ENCODE measurements around the gene PIAS1. TPM values are rescaled to one million over a fixed set of nuclear protein-coding genes. Genes with fewer than 3 reads are reported as not detected.
A peak's percentile ranks its signal among the peaks of the same experiment; 100 is the strongest.

The PIAS1 gene
- total and polyA plus RNA-seq, 2 donors (not counting 1 experiment from before 2014, with no cell fraction given), result 28.8 to 87.3 TPM

DNA sequence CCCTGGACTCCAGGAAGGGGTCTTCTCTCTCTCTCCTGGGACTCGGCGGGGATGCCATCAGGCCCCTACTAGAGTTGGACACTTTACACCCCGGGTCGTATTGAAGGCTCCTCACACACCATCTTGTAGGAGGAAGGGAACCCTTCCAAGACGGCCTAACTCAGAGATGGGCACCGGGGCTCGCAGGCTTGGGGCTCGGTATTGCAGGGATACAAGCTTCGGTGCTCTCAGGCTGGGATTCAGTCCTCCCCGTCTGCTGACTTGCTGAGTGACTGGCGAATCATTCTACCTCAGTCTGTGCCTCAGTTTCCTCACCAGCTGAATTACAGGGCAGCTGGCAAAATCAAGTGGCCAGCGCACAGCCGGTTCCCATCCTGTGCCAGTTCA lies 151.4 kb downstream of the PIAS1 start:
- ATAC-seq (ENCODE audit: low read depth), result no peak
- Histone ChIP-seq H3K27ac (ENCODE audit: low read length in 2 of 2) (no peak overlapping the region), H4K20me1 (ENCODE audit: control insufficient read depth, insufficient read depth, low read length, poor library complexity, severe bottlenecking) (no peaks in the 10 kb centered on the region), H3K4me3 (ENCODE audit: control extremely low read depth in 1 of 5, extremely low read depth in 1 of 5, insufficient read depth in 1 of 5, low read depth in 2 of 5, low read length in 4 of 5) (no peak overlapping the region), H3K27me3 (replicated peaks in 1 of 4; ENCODE audit: control extremely low read depth in 1 of 4, control insufficient read depth in 3 of 4, insufficient read depth in 4 of 4, low read length in 3 of 4) (no peaks in the 10 kb centered on the region), H2AFZ (ENCODE audit: insufficient read depth, low read depth, low read length, poor library complexity, severe bottlenecking) (no peak overlapping the region), H3K9ac (ENCODE audit: low read length) (no peak overlapping the region), H3K4me1 (ENCODE audit: control insufficient read depth in 2 of 2, insufficient read depth in 2 of 2, low read length in 2 of 2) (peaks cover 24 to 33% of the 10 kb centered on the region in 2 donors), H3K4me2 (replicated peaks; ENCODE audit: low read depth, low read length, poor library complexity, severe bottlenecking) (peak overlapping the region; percentile 17), H3K36me3 (replicated peaks in 1 of 2; ENCODE audit: control extremely low read depth in 1 of 2, control insufficient read depth in 1 of 2, extremely low read depth in 1 of 2, insufficient read depth in 2 of 2, low read length in 1 of 2) (peaks cover 0 to 3% of the 10 kb centered on the region in 2 experiments), H3K9me3 (ENCODE audit: control extremely low read depth in 1 of 3, control insufficient read depth in 2 of 3, insufficient read depth in 1 of 3, low read length in 2 of 3) (peaks cover 0 to 7% (median 0%) of the 10 kb centered on the region in 3 donors), H3K79me2 (ENCODE audit: control insufficient read depth, insufficient read depth, low read length) (peaks cover 3% of the 10 kb centered on the region)
- intact Hi-C loops (cut with micrococcal nuclease), result no loop called here
- H3K27me3 Mint-ChIP-seq, result no peaks in the 10 kb centered on the region
- H3K4me3 Mint-ChIP-seq, result no peak overlapping the region
- WGBS (ENCODE audit: insufficient coverage), result 83% methylated on average over 11 of the region's 13 CpGs
- no peaks in the 10 kb centered on the region for H3K9me3 Mint-ChIP-seq (ENCODE audit: insufficient read depth)
- ChIA-PET CTCF (no interaction called here), POLR2A (no interaction called here)
- H3K27ac Mint-ChIP-seq, result no peak overlapping the region
- peaks cover 25% of the 10 kb centered on the region for H3K4me1 Mint-ChIP-seq
- DNase-seq, result no peak
- TF ChIP-seq CTCF (IDR thresholded peaks at IDR 0.05) (no peak), EZH2 (IDR thresholded peaks at IDR 0.05; ENCODE audit: borderline replicate concordance, insufficient read depth, low read depth, low read length, poor library complexity, severe bottlenecking) (no peak)

DNA sequence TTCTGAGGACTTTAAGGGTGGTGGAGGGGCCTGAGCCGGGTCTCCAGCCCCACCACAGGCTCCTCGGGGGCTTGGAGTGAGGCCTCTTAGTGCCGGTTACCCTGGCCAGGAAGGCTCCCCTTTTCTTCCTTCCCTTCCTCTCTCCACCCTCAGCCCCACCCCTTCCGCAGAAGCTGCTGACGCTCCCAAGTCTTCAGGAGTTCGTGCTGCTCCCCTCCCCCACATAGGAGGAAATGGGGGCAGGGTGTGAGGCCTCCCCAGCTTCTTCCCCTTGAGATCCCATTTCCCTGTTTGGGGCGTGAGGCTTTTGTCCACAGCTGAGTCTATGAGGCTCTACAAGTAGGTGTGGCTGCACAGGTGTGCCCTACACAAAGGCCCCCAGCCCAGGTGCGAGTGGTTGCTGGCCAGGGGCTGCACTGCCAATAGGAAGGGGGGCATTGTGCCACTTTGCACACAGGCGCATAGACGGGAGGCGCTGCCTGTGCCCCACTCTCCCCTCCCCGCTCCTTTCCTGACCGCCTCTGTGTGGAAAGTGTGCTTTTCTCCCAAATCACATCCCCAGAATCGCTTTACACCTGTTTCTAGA lies 151.9 kb downstream of the PIAS1 start:
- Mint-ChIP-seq H3K27ac (no peak overlapping the region), H3K4me1 (peaks cover 27% of the 10 kb centered on the region)

More for the DNA sequence above, 151.9 kb downstream of the PIAS1 start:
- peaks cover 3% of the 10 kb centered on the region for H3K79me2 ChIP-seq (ENCODE audit: control insufficient read depth, insufficient read depth, low read length)
- peaks cover 0 to 3% of the 10 kb centered on the region in 2 experiments for H3K36me3 ChIP-seq (replicated peaks in 1 of 2; ENCODE audit: control extremely low read depth in 1 of 2, control insufficient read depth in 1 of 2, extremely low read depth in 1 of 2, insufficient read depth in 2 of 2, low read length in 1 of 2)
- ATAC-seq (ENCODE audit: low read depth) (no peak), DNase-seq (no peak)
- H3K9ac ChIP-seq (ENCODE audit: low read length), result no peak overlapping the region
- intact Hi-C loops (cut with micrococcal nuclease), result no loop called here
- 57% methylated on average over 1 of the region's 14 CpGs for WGBS (ENCODE audit: insufficient coverage)
- H4K20me1 ChIP-seq (ENCODE audit: control insufficient read depth, insufficient read depth, low read length, poor library complexity, severe bottlenecking), result no peaks in the 10 kb centered on the region
- POLR2A ChIA-PET, result no interaction called here
- no peak overlapping the region for H2AFZ ChIP-seq (ENCODE audit: insufficient read depth, low read depth, low read length, poor library complexity, severe bottlenecking)
- peaks cover 0 to 7% (median 0%) of the 10 kb centered on the region in 3 donors for H3K9me3 ChIP-seq (ENCODE audit: control extremely low read depth in 1 of 3, control insufficient read depth in 2 of 3, insufficient read depth in 1 of 3, low read length in 2 of 3)
- Mint-ChIP-seq H3K9me3 (ENCODE audit: insufficient read depth) (no peaks in the 10 kb centered on the region), H3K4me3 (no peak overlapping the region), H3K27me3 (no peaks in the 10 kb centered on the region)
- TF ChIP-seq EZH2 (IDR thresholded peaks at IDR 0.05; ENCODE audit: borderline replicate concordance, insufficient read depth, low read depth, low read length, poor library complexity, severe bottlenecking) (no peak), CTCF (IDR thresholded peaks at IDR 0.05) (no peak)
- no peaks in the 10 kb centered on the region for H3K27me3 ChIP-seq (replicated peaks in 1 of 4; ENCODE audit: control extremely low read depth in 1 of 4, control insufficient read depth in 3 of 4, insufficient read depth in 4 of 4, low read length in 3 of 4)
- H3K4me1 ChIP-seq (ENCODE audit: control insufficient read depth in 2 of 2, insufficient read depth in 2 of 2, low read length in 2 of 2), result peaks cover 26 to 35% of the 10 kb centered on the region in 2 donors
- CTCF ChIA-PET, result no interaction called here
- no peak overlapping the region for H3K4me3 ChIP-seq (ENCODE audit: control extremely low read depth in 1 of 5, extremely low read depth in 1 of 5, insufficient read depth in 1 of 5, low read depth in 2 of 5, low read length in 4 of 5)
- peak overlapping the region; percentile 17 for H3K4me2 ChIP-seq (replicated peaks; ENCODE audit: low read depth, low read length, poor library complexity, severe bottlenecking)
- no peak overlapping the region for H3K27ac ChIP-seq (ENCODE audit: low read length in 2 of 2)
